ENCODE measurements around the gene TMCC1.
"Not testable (repeated sequence)": the region's sequence is repeated elsewhere in the genome, so short reads cannot be mapped to it uniquely, and the experiment has no call there.

Gene TMCC1

GRCh38 chr3:129893581-129894070 is at the start of gene TMCC1:
TMCC1 (minus strand) TSS chr3:129893711.
- peak; percentile 94 for DNase-seq

- DNase-seq = no peak
These were observed 49.5 kb upstream of the TMCC1 start for GRCh38 chr3:129943020-129943419.

GRCh38 chr3:129942296-129942695 is 48.8 kb upstream of the TMCC1 start:
- DNase-seq = peak; percentile 34

DNA sequence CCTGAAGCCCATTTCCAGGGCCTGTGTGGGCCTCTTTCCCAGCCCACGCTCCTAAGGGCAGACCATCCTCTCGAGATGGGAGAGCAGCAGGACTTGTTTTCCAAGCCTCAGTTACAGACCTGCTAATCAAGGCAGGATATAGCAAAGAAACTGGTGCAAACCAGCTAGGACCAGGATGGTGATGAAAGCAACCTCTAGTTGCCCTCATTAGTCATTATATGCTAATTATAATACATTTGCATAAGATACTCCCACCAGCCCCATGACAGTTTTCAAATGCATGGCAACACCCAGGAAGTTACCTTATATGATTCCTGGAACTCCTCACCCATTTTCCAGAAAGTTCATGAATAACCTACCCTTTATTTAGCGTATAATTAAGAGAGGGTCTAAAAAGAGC is 46.6 kb upstream of the TMCC1 start:
- DNase-seq = no peak

- DNase-seq = no peak
These were observed 44.8 kb upstream of the TMCC1 start for GRCh38 chr3:129938140-129938930.

DNA sequence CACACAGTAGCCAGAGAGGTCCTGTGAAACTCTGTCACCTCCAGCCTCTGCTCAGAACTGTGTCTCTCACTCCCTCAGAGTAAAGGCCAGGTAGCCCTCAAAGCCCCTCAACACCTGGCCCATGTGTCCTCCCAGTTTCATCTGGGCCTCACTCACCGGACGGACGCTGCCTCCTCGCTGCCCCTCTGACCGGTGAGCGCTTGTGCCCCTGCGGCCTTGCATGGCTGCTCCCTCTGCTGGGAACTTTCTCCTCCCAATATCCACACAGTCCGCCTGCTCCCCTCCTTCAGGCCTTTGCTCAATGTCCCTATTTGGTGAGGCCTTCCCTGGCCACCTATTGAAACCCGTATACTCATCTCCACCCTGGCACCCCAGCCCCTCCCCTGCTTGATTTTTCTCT is 44.2 kb upstream of the TMCC1 start:
- DNase-seq = no peak

DNA sequence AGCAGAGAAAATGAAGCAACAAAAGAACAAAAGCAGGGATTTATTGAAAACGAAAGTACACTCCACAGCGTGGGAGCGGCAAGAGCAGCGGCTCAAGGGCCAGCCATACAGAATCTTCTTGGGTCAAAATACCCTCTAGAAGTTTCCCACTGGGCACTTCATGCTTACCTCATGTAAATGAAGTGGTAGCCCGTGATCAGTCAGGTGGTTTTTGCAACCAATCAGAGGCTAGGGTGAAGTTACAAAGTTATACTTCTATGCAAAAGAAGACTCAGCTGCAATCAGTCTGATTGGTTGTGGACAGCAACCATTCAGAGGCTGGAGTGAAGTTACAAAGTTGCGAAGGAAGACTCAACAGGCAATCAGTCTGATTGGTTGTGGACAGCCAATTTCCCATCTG is 43.2 kb upstream of the TMCC1 start:
- DNase-seq = peak; percentile 47

DNA sequence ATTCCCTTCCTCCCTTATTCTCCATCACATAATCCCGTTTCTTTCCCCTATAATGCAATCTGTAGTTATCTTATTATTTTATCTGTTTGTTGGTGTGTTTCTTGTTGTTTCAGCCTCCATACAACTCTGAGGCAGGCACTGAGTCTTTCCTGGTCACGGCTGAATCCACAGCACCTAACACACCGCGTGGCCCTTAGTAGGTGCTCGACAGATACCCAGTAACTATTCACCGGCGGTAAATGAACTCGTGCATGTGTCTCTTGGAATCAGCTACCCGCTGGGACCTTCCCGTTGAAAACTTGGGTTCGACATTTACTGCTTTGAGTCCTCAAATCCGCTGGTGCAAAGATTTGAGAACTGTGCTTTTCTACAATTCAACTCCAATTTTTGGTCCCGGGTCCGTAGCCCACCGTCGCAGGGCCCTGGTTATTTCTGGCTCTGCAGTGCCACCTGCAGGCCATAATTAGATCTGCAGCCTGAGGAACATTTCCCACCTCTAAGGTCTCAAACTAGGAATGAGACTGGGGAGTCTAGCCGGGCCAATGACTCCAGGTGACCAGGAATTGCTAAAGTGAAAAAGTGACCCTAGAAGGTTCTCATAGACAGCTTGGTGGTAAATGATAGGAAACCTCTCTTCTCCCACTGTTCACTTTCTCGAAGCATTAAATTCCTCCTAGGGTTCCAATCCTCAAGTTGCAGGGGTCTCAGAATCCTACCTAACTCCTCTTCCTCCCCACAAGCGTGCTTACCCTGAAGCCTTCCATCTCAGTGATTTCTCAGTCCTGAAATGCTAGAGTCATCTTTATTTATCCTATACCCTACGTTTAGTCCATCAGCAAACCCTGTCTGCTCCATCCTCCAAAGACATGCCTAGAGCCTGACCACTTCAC is 41.0 kb upstream of the TMCC1 start:
- DNase-seq = peak; percentile 15

DNA sequence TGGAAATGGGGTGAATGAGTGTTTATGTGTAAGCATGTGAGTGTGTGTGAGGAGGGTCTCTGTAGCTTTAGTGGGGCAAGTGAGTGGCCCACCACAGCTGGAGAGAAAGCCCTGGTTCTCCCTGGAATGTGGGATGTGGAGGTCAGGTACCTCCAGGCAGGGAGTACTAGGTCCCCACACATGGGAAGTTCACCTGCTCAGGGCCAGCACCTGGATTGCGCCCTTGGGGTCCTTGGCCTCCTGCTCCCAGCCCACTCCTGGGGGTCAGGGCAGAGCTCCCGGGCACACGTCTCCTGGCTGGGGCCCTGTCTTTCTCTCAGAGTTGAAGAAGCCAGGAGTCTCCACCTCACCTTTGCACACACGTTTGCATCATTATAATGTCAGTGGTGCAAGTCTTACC is 40.0 kb upstream of the TMCC1 start:
- no peak for DNase-seq

DNA sequence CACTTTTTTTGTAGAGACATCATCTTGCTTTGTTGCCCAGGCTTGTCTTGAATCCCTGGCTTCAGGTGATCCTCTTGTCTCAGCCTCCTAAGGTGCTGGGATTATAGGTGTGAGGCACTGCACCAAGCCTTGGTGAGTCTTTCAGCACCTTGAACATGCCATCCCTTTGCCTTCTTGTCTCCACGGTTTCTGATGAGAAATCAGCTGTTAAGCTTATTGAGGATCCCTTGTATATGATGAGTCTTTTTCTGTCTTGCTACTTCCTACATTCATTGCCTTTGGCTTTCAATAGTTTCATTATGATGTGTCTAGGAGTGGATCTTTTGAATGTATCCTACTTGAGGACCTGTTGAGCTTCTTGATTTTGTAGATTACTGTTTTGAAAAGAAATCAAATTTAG is 35.9 kb upstream of the TMCC1 start:
- no peak for DNase-seq

DNA sequence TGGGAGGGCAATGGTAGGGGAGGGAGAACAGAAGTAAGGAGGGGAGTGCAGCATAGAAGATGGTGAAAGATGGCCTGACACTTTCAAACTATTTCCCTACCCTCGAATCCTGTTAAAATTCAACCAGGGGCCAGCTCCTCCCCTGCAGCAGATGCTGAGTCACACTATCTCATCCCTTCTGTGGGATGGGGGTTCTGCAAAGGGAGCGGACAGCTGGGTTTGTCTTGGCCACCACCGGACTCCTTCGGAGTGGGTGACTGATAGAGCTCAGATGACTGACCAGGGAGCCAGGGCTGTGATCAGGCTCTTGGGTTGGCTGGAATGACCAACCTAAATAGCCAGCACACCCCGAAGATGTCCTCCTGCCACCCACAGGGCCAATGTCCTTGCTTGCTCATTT is 33.6 kb upstream of the TMCC1 start:
- no peak for DNase-seq

- DNase-seq = peak; percentile 39
These were observed 26.3 kb upstream of the TMCC1 start for GRCh38 chr3:129919806-129920205.

GRCh38 chr3:129919357-129919756 is 25.8 kb upstream of the TMCC1 start:
- DNase-seq = no peak

- no peak for DNase-seq
These were observed 24.9 kb upstream of the TMCC1 start for GRCh38 chr3:129918461-129918860.

- DNase-seq = no peak
These were observed 24.0 kb upstream of the TMCC1 start for GRCh38 chr3:129917423-129918007.

DNA sequence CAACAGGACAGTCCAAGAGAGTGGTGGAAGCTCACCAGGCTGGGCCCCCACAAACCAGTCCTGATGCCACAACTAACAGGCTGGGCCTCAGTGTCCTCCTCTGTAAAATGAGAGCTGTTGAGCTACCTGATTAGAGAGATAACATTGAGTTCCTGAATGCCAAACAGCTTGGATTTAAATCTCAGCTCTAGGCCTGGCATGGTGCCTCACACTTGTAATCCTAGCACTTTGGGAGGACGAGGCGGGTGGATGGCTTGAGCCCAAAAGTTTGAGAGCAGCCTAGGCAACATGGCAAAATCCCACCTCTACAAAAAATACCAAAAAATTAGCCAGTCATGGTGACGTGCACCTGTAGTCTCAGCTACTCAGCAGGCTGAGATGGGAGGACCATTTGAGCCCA is 20.1 kb upstream of the TMCC1 start:
- DNase-seq = no peak

- DNase-seq = no peak
These were observed 17.9 kb upstream of the TMCC1 start for GRCh38 chr3:129911261-129911861.

GRCh38 chr3:129909235-129909634 is 15.7 kb upstream of the TMCC1 start:
- not testable (repeated sequence) for DNase-seq

GRCh38 chr3:129908417-129908816 is 14.9 kb upstream of the TMCC1 start:
- DNase-seq = no peak

GRCh38 chr3:129901272-129901671 is 7.8 kb upstream of the TMCC1 start:
- not testable (repeated sequence) for DNase-seq

GRCh38 chr3:129897026-129897425 is 3.5 kb upstream of the TMCC1 start:
- DNase-seq = no peak

DNA sequence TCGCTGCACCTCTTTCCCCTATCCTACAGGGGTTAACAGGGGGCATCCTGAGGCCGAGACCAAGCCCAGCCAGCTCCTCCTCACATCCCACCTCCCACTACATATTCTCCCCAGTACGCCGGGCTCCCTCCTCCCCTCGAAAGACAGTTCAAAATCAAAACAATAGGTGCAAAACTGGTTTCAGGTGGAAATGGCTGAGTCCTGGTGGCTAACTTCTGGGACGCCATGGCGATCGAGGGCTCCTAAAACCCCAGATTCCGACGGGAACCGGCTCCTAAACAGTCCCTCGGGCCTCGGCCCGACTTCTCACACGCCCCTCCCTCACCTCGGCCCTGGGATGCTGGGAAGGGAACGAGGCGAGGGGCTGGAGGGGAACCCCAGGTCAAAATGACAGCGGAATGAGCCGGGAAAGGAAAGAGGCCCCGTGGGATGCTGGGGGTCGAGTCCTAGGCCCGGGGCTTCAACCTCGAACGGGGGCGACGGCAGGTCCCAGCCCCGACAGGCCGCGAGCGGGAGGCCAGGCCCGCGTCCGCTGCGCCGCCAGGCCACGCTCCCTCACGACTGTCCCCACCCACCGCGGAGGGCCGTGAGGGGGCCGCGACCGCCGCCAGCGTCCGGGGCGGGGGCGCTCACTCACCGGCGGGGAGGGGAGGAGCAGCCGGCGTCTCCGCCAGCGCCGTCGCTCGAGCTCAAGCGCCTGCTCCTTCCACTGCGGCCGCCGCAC is 492 bp downstream of the TMCC1 start:
- peak; percentile 82 for DNase-seq
